GM19351 (cell line): ENCODE data around the gene GP1BB.

Experiments used
- ATAC-seq: cut with Tn5 transposase; IDR thresholded peaks from one replicate; pipeline ENCODE4 v1.9.1; 2021; ENCODE audit warnings: mild to moderate bottlenecking, moderate library complexity; ENCODE audit not compliant: unreplicated experiment

The GP1BB gene

GRCh38 chr22:19754701-19755144 lies 31.4 kb downstream of the GP1BB start:
- no peak for ATAC-seq

- no peak for ATAC-seq
Observed at GRCh38 chr22:19755145-19755710, 31.9 kb downstream of the GP1BB start.

- ATAC-seq, result no peak
Observed at GRCh38 chr22:19755722-19756287, 32.5 kb downstream of the GP1BB start.

- ATAC-seq, result no peak
Observed at GRCh38 chr22:19756288-19757128, 33.2 kb downstream of the GP1BB start.

- ATAC-seq, result no peak
Observed at GRCh38 chr22:19757140-19757984, 34.0 kb downstream of the GP1BB start.

GRCh38 chr22:19757985-19758895 lies 34.9 kb downstream of the GP1BB start:
- ATAC-seq, result no peak

GRCh38 chr22:19758896-19759426 lies 35.6 kb downstream of the GP1BB start:
- no peak for ATAC-seq

- ATAC-seq, result no peak
Observed at GRCh38 chr22:19759427-19760057, 36.2 kb downstream of the GP1BB start.

GRCh38 chr22:19760058-19760950 lies 37.0 kb downstream of the GP1BB start, which contains the start of gene TBX1:
TBX1 (plus strand) TSS chr22:19760778; CDS start chr22:19760844, 66 bp downstream.
- ATAC-seq, result no peak

- ATAC-seq, result no peak
Observed at GRCh38 chr22:19760951-19761724, 37.8 kb downstream of the GP1BB start.

- ATAC-seq, result no peak
Observed at GRCh38 chr22:19761725-19762567, 38.6 kb downstream of the GP1BB start.

GRCh38 chr22:19762568-19763457 lies 39.5 kb downstream of the GP1BB start:
- no peak for ATAC-seq

GRCh38 chr22:19763458-19764298 lies 40.3 kb downstream of the GP1BB start:
- ATAC-seq, result no peak

GRCh38 chr22:19764299-19764593 lies 40.9 kb downstream of the GP1BB start:
- no peak for ATAC-seq
